ENCODE data around the gene CUZD1.
"Not testable (repeated sequence)": the region's sequence is repeated elsewhere in the genome, so short reads cannot be mapped to it uniquely, and the experiment has no call there.

The CUZD1 gene

GRCh38 chr10:122875843-122876466, 30.3 kb upstream of the CUZD1 start:
- no peaks in the 10 kb centered on the region for H3K36me3 ChIP-seq (ENCODE audit: control insufficient read depth in 1 of 2, insufficient read depth in 2 of 2, low read length in 2 of 2)
- H3K9me3 ChIP-seq (ENCODE audit: insufficient read depth, low read depth, low read length) = no peaks in the 10 kb centered on the region
- no peak overlapping the region for H2AK5ac ChIP-seq (ENCODE audit: low read length)
- WGBS (ENCODE audit: extremely low coverage, insufficient coverage, insufficient read length) = no CpG with 5 or more reads among the region's 6 CpGs
- H3K4me1 ChIP-seq (ENCODE audit: control insufficient read depth in 1 of 2, insufficient read depth in 2 of 2, low read length in 2 of 2) = no peaks in the 10 kb centered on the region
- H3K79me2 ChIP-seq (ENCODE audit: control insufficient read depth, insufficient read depth, low read length, poor library complexity) = no peaks in the 10 kb centered on the region
- no peak overlapping the region for H2BK12ac ChIP-seq (ENCODE audit: low read length)
- no peak overlapping the region for H3K4me3 ChIP-seq (ENCODE audit: low read depth, low read length)
- H3K27ac ChIP-seq (ENCODE audit: low read depth, low read length) = no peak overlapping the region
- H3K4me2 ChIP-seq (ENCODE audit: low read length) = no peak overlapping the region
- no peak overlapping the region for H2BK120ac ChIP-seq (ENCODE audit: insufficient read depth, low read length, poor library complexity)
- no peaks in the 10 kb centered on the region for H3K79me1 ChIP-seq (ENCODE audit: low read length)
- no peak overlapping the region for H2AFZ ChIP-seq (ENCODE audit: insufficient read depth, low read length, poor library complexity)
- H3K23ac ChIP-seq (ENCODE audit: low read length) = no peak overlapping the region
- no peak overlapping the region for H4K8ac ChIP-seq (ENCODE audit: low read depth, low read length)
- no peak overlapping the region for H3K4ac ChIP-seq (ENCODE audit: low read depth, low read length)
- no peak overlapping the region for H2BK5ac ChIP-seq (ENCODE audit: low read depth, low read length, poor library complexity)
- H3K14ac ChIP-seq (ENCODE audit: low read length) = no peak overlapping the region
- no peak overlapping the region for H3K9ac ChIP-seq (ENCODE audit: low read length)
- no peak overlapping the region for H3K18ac ChIP-seq (ENCODE audit: low read length)
- no peak for DNase-seq
- no peak overlapping the region for H4K12ac ChIP-seq (ENCODE audit: low read depth, low read length)
- H3K27me3 ChIP-seq (ENCODE audit: insufficient read depth, low read length) = no peaks in the 10 kb centered on the region
- H4K91ac ChIP-seq (ENCODE audit: low read depth, low read length) = no peak overlapping the region

DNA sequence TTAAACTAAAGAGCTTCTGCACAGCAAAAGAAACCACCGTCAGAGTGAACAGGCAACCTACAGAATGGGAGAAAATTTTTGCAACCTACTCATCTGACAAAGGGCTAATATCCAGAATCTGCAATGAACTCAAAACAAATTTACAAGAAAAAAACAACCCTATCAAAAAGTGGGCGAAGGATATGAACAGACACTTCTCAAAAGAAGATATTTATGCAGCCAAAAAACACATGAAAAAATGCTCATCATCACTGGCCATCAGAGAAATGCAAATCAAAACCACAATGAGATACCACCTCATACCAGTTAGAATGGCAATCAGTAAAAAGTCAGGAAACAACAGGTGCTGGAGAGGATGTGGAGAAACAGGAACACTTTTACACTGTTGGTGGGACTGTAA, 26.3 kb upstream of the CUZD1 start:
- H3K27me3 ChIP-seq (ENCODE audit: insufficient read depth, low read length); H2BK12ac ChIP-seq (ENCODE audit: low read length); H3K9ac ChIP-seq (ENCODE audit: low read length); H3K4me3 ChIP-seq (ENCODE audit: low read depth, low read length); H3K4ac ChIP-seq (ENCODE audit: low read depth, low read length); H3K18ac ChIP-seq (ENCODE audit: low read length); H3K79me2 ChIP-seq (ENCODE audit: control insufficient read depth, insufficient read depth, low read length, poor library complexity); H2AFZ ChIP-seq (ENCODE audit: insufficient read depth, low read length, poor library complexity); H3K27ac ChIP-seq (ENCODE audit: low read depth, low read length); H3K79me1 ChIP-seq (ENCODE audit: low read length); DNase-seq; H3K14ac ChIP-seq (ENCODE audit: low read length); H3K36me3 ChIP-seq (ENCODE audit: control insufficient read depth in 1 of 2, insufficient read depth in 2 of 2, low read length in 2 of 2); H4K8ac ChIP-seq (ENCODE audit: low read depth, low read length); H2BK5ac ChIP-seq (ENCODE audit: low read depth, low read length, poor library complexity); H4K12ac ChIP-seq (ENCODE audit: low read depth, low read length); H3K9me3 ChIP-seq (ENCODE audit: insufficient read depth, low read depth, low read length); H3K23ac ChIP-seq (ENCODE audit: low read length); H2AK5ac ChIP-seq (ENCODE audit: low read length); H3K4me2 ChIP-seq (ENCODE audit: low read length); H2BK120ac ChIP-seq (ENCODE audit: insufficient read depth, low read length, poor library complexity); H3K4me1 ChIP-seq (ENCODE audit: control insufficient read depth in 1 of 2, insufficient read depth in 2 of 2, low read length in 2 of 2); H4K91ac ChIP-seq (ENCODE audit: low read depth, low read length): not testable (repeated sequence)
- WGBS (ENCODE audit: extremely low coverage, insufficient coverage, insufficient read length) = no CpG with 5 or more reads among the region's 2 CpGs

GRCh38 chr10:122868768-122869167, 23.1 kb upstream of the CUZD1 start:
- not testable (repeated sequence) for H2BK12ac ChIP-seq (ENCODE audit: low read length); H3K4me2 ChIP-seq (ENCODE audit: low read length); H3K18ac ChIP-seq (ENCODE audit: low read length); H3K79me1 ChIP-seq (ENCODE audit: low read length); H3K4me3 ChIP-seq (ENCODE audit: low read depth, low read length); H3K27me3 ChIP-seq (ENCODE audit: insufficient read depth, low read length); DNase-seq; H4K8ac ChIP-seq (ENCODE audit: low read depth, low read length); H3K36me3 ChIP-seq (ENCODE audit: control insufficient read depth in 1 of 2, insufficient read depth in 2 of 2, low read length in 2 of 2); H4K12ac ChIP-seq (ENCODE audit: low read depth, low read length); H3K9ac ChIP-seq (ENCODE audit: low read length); H3K14ac ChIP-seq (ENCODE audit: low read length); H2BK120ac ChIP-seq (ENCODE audit: insufficient read depth, low read length, poor library complexity); H3K4ac ChIP-seq (ENCODE audit: low read depth, low read length); H2BK5ac ChIP-seq (ENCODE audit: low read depth, low read length, poor library complexity); H3K27ac ChIP-seq (ENCODE audit: low read depth, low read length); H3K9me3 ChIP-seq (ENCODE audit: insufficient read depth, low read depth, low read length); H4K91ac ChIP-seq (ENCODE audit: low read depth, low read length); H2AFZ ChIP-seq (ENCODE audit: insufficient read depth, low read length, poor library complexity); H3K23ac ChIP-seq (ENCODE audit: low read length); H2AK5ac ChIP-seq (ENCODE audit: low read length); H3K4me1 ChIP-seq (ENCODE audit: control insufficient read depth in 1 of 2, insufficient read depth in 2 of 2, low read length in 2 of 2); H3K79me2 ChIP-seq (ENCODE audit: control insufficient read depth, insufficient read depth, low read length, poor library complexity)
- no CpG with 5 or more reads among the region's 2 CpGs for WGBS (ENCODE audit: extremely low coverage, insufficient coverage, insufficient read length)

GRCh38 chr10:122866757-122867482, 21.3 kb upstream of the CUZD1 start:
- not testable (repeated sequence) for H3K9me3 ChIP-seq (ENCODE audit: insufficient read depth, low read depth, low read length); H2AK5ac ChIP-seq (ENCODE audit: low read length); H3K4me3 ChIP-seq (ENCODE audit: low read depth, low read length); H2BK120ac ChIP-seq (ENCODE audit: insufficient read depth, low read length, poor library complexity); H3K27me3 ChIP-seq (ENCODE audit: insufficient read depth, low read length); H4K91ac ChIP-seq (ENCODE audit: low read depth, low read length); H3K36me3 ChIP-seq (ENCODE audit: control insufficient read depth in 1 of 2, insufficient read depth in 2 of 2, low read length in 2 of 2); H3K79me1 ChIP-seq (ENCODE audit: low read length); H3K9ac ChIP-seq (ENCODE audit: low read length); H3K79me2 ChIP-seq (ENCODE audit: control insufficient read depth, insufficient read depth, low read length, poor library complexity); H2AFZ ChIP-seq (ENCODE audit: insufficient read depth, low read length, poor library complexity); DNase-seq; H3K27ac ChIP-seq (ENCODE audit: low read depth, low read length); H2BK12ac ChIP-seq (ENCODE audit: low read length); H3K23ac ChIP-seq (ENCODE audit: low read length); H3K18ac ChIP-seq (ENCODE audit: low read length); H2BK5ac ChIP-seq (ENCODE audit: low read depth, low read length, poor library complexity); H4K12ac ChIP-seq (ENCODE audit: low read depth, low read length); H3K4me1 ChIP-seq (ENCODE audit: control insufficient read depth in 1 of 2, insufficient read depth in 2 of 2, low read length in 2 of 2); H3K14ac ChIP-seq (ENCODE audit: low read length); H3K4ac ChIP-seq (ENCODE audit: low read depth, low read length); H3K4me2 ChIP-seq (ENCODE audit: low read length); H4K8ac ChIP-seq (ENCODE audit: low read depth, low read length)
- no CpG with 5 or more reads among the region's 3 CpGs for WGBS (ENCODE audit: extremely low coverage, insufficient coverage, insufficient read length)
